ENCODE measurements around the gene ZGPAT. TPM values are rescaled to one million over a fixed set of nuclear protein-coding genes. Genes with fewer than 3 reads are reported as not detected.

Gene ZGPAT
- total and polyA plus RNA-seq, 2 of the 13 experiments (the other 11 are each of a cell fraction or from before 2014, with no cell fraction given), result 23.0 to 41.9 TPM

DNA sequence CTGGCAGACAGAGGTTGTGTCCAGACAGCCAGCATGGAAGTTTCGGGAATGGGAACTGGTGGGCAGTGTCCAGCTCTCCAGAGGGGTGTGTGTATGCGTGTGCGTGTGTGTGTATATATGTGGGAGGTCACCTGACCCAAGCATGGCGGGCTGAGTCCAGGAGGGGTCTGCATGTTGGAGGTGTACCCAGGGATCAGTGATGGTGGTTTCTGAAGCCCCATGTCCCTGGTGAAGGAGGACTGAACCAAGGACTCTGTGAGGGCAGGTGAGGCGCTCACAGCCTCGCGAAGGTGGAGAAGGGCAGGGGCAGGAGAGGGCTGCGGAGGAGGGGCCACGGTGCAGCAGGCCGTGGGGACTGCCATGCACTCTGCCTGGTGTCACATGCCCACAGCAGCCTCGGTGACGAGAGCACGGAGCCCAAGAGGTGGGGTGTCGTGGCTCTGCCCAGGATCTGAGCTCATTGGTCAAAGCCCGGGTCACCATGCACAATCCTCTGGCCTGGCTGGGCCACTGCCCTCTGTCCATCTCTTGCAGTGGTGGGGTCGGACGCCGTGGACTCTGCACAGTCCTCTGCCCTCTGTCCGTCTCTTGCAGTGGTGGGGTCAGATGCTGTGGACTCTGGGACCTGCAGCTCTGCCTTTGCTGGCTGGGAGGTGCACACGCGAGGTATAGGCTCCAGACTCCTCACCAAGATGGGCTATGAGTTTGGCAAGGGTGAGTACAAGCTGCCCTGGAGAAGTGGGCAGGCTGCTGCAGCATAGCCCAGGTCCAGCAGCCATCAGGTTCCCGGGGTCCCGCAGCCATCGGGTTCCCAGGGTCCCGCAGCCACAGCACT lies 26.5 kb downstream of the ZGPAT start (continued):
- no peak for TF ChIP-seq ZNF383 (CRISPR knock-in tag; IDR thresholded peaks at IDR 0.05; ENCODE audit: borderline replicate concordance)
- peak; percentile 97 for TF ChIP-seq HNF4G (IDR thresholded peaks at IDR 0.05; ENCODE audit: borderline replicate concordance, low read depth, low read length)
- peak; percentile 83; the same call in 1 of the 2 replicates for TF ChIP-seq HNF4G (CRISPR knock-in tag; IDR thresholded peaks at IDR 0.05; ENCODE audit: borderline replicate concordance, low read depth)
- peak; percentile 92 for TF ChIP-seq EEA1 (CRISPR knock-in tag; IDR thresholded peaks at IDR 0.05; ENCODE audit: borderline replicate concordance)
- no peak for TF ChIP-seq NBN (conservative IDR thresholded peaks at IDR 0.05)
- peak; percentile 53 for TF ChIP-seq SP4 (CRISPR knock-in tag; IDR thresholded peaks at IDR 0.05)
- no peak for TF ChIP-seq ZFP1 (CRISPR knock-in tag; IDR thresholded peaks at IDR 0.05)
- TF ChIP-seq ZNF160 (CRISPR knock-in tag; IDR thresholded peaks at IDR 0.05), result 0 out of 2 replicates have a peak, but pooled peaks have one; percentile 9
- TF ChIP-seq MED13 (CRISPR knock-in tag; IDR thresholded peaks at IDR 0.05), result no peak
- TF ChIP-seq ISX (CRISPR knock-in tag; conservative IDR thresholded peaks at IDR 0.05), result no peak
- peak; percentile 77 for TF ChIP-seq ZNF687 (CRISPR knock-in tag; IDR thresholded peaks at IDR 0.05)
- TF ChIP-seq TBL1XR1 (IDR thresholded peaks at IDR 0.05; ENCODE audit: borderline replicate concordance, low read length, partially characterized antibody), result no peak
- TF ChIP-seq ZBTB26 (CRISPR knock-in tag; IDR thresholded peaks at IDR 0.05; ENCODE audit: borderline replicate concordance), result no peak
- peak; percentile 90 for TF ChIP-seq ZSCAN25 (CRISPR knock-in tag; IDR thresholded peaks at IDR 0.05)
- peak; percentile 91 for TF ChIP-seq HDAC1 (CRISPR knock-in tag; IDR thresholded peaks at IDR 0.05)
- TF ChIP-seq ZNF407 (CRISPR knock-in tag; IDR thresholded peaks at IDR 0.05; ENCODE audit: not compliant biosample characterization), result peak; percentile 36
